PFSK-1 (cell line): ENCODE measurements around the gene VAV3.

ENCODE experiments used
- FOXP2 ChIP-seq: optimal IDR thresholded peaks from 2 replicates; pipeline ENCODE3; 2011; ENCODE audit warnings: borderline replicate concordance, control low read depth, inconsistent platforms; ENCODE audit not compliant: insufficient read depth; ENCODE audit errors: extremely low read length, extremely low read depth
- POLR2AphosphoS5 ChIP-seq: IDR thresholded peaks from 2 replicates; pipeline ENCODE4 v1.6.1; 2012; ENCODE audit warnings: low read depth, mild to moderate bottlenecking, control low read depth, low read length, moderate library complexity
- REST ChIP-seq, 2 experiments: IDR thresholded peaks; 2 replicates each; pipeline versions ENCODE4 v1.6.1 to v1.8.0; 2011 to 2012; ENCODE audit warnings: low read depth in 2 of 2, low read length in 2 of 2, control low read depth in 1 of 2, inconsistent platforms in 1 of 2, mild to moderate bottlenecking in 1 of 2, moderate library complexity in 1 of 2; ENCODE audit not compliant: insufficient read depth in 1 of 2
- SIN3A ChIP-seq: IDR thresholded peaks from 2 replicates; pipeline ENCODE4 v1.6.1; 2012; ENCODE audit warnings: mild to moderate bottlenecking, low read length, moderate library complexity, borderline replicate concordance; ENCODE audit not compliant: insufficient read depth
- TAF1 ChIP-seq: IDR thresholded peaks from 2 replicates; pipeline ENCODE4 v1.6.1; 2012; ENCODE audit warnings: low read length, control low read depth, borderline replicate concordance; ENCODE audit not compliant: insufficient read depth

VAV3 gene

DNA sequence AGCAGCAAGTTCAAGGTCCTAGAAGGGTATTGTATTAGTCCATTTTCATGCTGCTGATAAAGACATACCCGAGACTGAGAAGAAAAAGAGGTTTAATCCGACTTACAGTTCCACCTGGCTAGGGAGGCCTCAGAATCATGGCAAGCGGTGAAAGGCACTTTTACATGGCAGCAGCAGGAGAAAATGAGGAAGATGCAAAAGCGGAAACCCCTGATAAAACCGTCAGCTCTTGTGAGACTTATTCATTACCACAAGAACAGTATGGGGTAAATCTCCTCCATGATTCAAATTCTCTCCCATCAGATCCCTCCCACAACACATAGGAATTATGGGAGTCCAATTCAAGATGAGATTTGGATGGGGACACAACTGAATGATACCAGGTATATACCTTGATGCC lies 414.6 kb downstream of the VAV3 start:
- TF ChIP-seq SIN3A (no peak), POLR2AphosphoS5 (no peak), REST (IDR thresholded peaks at IDR 0.05; ENCODE audit: insufficient read depth in 1 of 2, low read depth in 2 of 2, low read length in 2 of 2) (no peak), FOXP2 (no peak), TAF1 (no peak)

GRCh38 chr1:107549152-107549810 lies 415.7 kb downstream of the VAV3 start:
- TF ChIP-seq REST (IDR thresholded peaks at IDR 0.05; ENCODE audit: insufficient read depth in 1 of 2, low read depth in 2 of 2, low read length in 2 of 2), result no peak
- no peak for TF ChIP-seq POLR2AphosphoS5
- TF ChIP-seq TAF1, result no peak

DNA sequence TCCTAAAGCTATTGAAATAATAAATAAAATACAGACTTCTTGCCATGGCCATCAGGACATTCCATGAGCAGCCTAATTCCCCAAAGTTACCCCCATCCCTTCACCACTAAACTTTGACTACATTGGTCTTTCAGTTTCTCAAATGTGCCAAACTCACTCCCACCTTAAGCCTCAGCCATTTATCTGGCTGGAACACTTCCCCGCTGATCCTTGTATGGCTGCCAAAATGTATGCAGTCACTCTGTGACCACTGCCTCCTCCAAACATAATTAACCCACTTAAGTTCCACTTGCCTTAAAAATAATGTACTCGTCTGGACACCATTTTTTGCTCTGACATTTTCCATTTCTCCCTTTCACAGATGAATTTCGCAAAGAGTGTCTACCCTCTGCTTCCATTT lies 416.7 kb downstream of the VAV3 start:
- TF ChIP-seq TAF1, result no peak
- TF ChIP-seq SIN3A, result no peak
- no peak for TF ChIP-seq FOXP2
- no peak for TF ChIP-seq POLR2AphosphoS5
- no peak for TF ChIP-seq REST (IDR thresholded peaks at IDR 0.05; ENCODE audit: insufficient read depth in 1 of 2, low read depth in 2 of 2, low read length in 2 of 2)

DNA sequence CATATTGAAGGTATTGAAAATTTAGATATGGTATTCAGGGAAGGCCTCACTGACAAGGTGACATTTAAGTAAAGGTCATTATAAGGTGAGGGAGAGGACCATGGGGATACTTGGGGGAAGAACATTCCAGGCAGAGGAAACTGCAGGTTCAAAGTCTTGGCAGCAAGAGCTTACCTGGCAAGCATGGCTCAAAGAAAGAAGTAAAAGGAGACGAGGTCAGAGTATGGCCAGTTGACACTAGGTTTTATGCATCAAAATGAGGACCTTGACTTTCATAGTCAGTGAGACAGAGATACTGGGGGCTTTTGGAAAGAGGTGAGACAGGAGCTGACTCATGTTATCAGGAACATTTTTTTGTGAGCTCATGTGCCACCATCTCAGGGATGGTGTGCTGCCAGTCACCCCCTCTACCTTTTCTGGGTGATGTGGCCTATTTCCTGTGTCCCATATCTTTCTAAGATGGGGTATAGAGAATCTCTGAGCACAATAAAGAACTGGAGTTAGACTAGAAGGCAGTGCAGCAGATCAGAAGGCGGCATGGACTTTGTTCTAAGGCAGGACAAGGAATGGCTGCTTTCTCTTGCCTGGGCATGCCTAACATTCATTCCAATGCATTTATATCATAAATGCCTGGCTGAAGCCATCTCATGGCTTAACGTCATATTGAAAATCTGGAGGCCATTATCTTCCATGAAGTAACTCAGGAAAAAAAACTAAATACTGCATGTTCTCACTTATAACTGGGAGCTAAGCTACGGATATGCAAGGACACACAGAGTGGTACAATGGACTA lies 417.4 kb downstream of the VAV3 start:
- TF ChIP-seq FOXP2 (no peak), POLR2AphosphoS5 (no peak), SIN3A (no peak), REST (IDR thresholded peaks at IDR 0.05; ENCODE audit: insufficient read depth in 1 of 2, low read depth in 2 of 2, low read length in 2 of 2) (no peak), TAF1 (no peak)
